ENCODE results near the gene ACADSB. TPM values are rescaled to one million over a fixed set of nuclear protein-coding genes. Genes with fewer than 3 reads are reported as not detected.

ACADSB gene
- polyA plus RNA-seq, 3 donors, result 3.9 to 14.7 (median 7.5) TPM

- Histone ChIP-seq H3K79me2 (ENCODE audit: insufficient read depth, low read length) (no peaks in the 10 kb centered on the region), H3K36me3 (replicated peaks in 1 of 2; ENCODE audit: control insufficient read depth in 1 of 2, insufficient read depth in 2 of 2, low read length in 2 of 2) (no peaks in the 10 kb centered on the region), H3K4me1 (ENCODE audit: control insufficient read depth in 1 of 2, insufficient read depth in 2 of 2, low read length in 2 of 2) (no peaks in the 10 kb centered on the region), H4K20me1 (ENCODE audit: insufficient read depth, low read length) (no peaks in the 10 kb centered on the region), H3K9me3 (replicated peaks in 1 of 2; ENCODE audit: control insufficient read depth in 1 of 2, insufficient read depth in 1 of 2, low read length in 2 of 2) (no peaks in the 10 kb centered on the region), H3K27me3 (ENCODE audit: control insufficient read depth in 2 of 2, insufficient read depth in 2 of 2, low read length in 2 of 2) (no peaks in the 10 kb centered on the region), H3K9ac (ENCODE audit: insufficient read depth, low read length, poor library complexity, severe bottlenecking) (no peak overlapping the region), H3K4me2 (replicated peaks; ENCODE audit: extremely low read depth, low read length, poor library complexity, severe bottlenecking) (no peak overlapping the region), H2AFZ (ENCODE audit: insufficient read depth, low read depth, low read length, poor library complexity, severe bottlenecking) (no peak overlapping the region), H3K27ac (ENCODE audit: low read depth in 1 of 2, low read length in 2 of 2) (no peak overlapping the region), H3K4me3 (replicated peaks in 1 of 3; ENCODE audit: low read depth in 2 of 3, low read length in 3 of 3) (no peak overlapping the region)
- TF ChIP-seq CTCF (IDR thresholded peaks at IDR 0.05), result no peak
- Mint-ChIP-seq H3K4me3 (no peak overlapping the region), H3K27ac (no peak overlapping the region), H3K4me1 (no peaks in the 10 kb centered on the region), H3K27me3 (ENCODE audit: low read depth in 3 of 3) (no peaks in the 10 kb centered on the region), H3K36me3 (no peaks in the 10 kb centered on the region), H3K9me3 (no peaks in the 10 kb centered on the region)
- DNase-seq, result no peak
- intact Hi-C loops (cut with micrococcal nuclease), result no loop called here
Measured at GRCh38 chr10:123027861-123028260, 19.1 kb downstream of the ACADSB start.

GRCh38 chr10:123031124-123031523 lies 22.3 kb downstream of the ACADSB start:
- H3K27me3 Mint-ChIP-seq (ENCODE audit: low read depth in 3 of 3), result no peaks in the 10 kb centered on the region
- H3K4me1 ChIP-seq (ENCODE audit: control insufficient read depth in 1 of 2, insufficient read depth in 2 of 2, low read length in 2 of 2), result no peaks in the 10 kb centered on the region
- TF ChIP-seq CTCF (IDR thresholded peaks at IDR 0.05), result no peak
- H2AFZ ChIP-seq (ENCODE audit: insufficient read depth, low read depth, low read length, poor library complexity, severe bottlenecking), result no peak overlapping the region
- peaks cover 12 to 14% of the 10 kb centered on the region in 2 donors for H3K36me3 Mint-ChIP-seq
- no peaks in the 10 kb centered on the region for H3K9me3 Mint-ChIP-seq
- intact Hi-C loops (cut with micrococcal nuclease), result no loop called here
- no peak for DNase-seq
- no peak overlapping the region for H3K4me3 Mint-ChIP-seq
- WGBS (ENCODE audit: insufficient coverage), result no CpG with 5 or more reads among the region's 1 CpG
- no peaks in the 10 kb centered on the region for H3K4me1 Mint-ChIP-seq
- H3K9ac ChIP-seq (ENCODE audit: insufficient read depth, low read length, poor library complexity, severe bottlenecking), result no peak overlapping the region
- H3K27ac Mint-ChIP-seq, result no peak overlapping the region
- no peaks in the 10 kb centered on the region for H3K9me3 ChIP-seq (replicated peaks in 1 of 2; ENCODE audit: control insufficient read depth in 1 of 2, insufficient read depth in 1 of 2, low read length in 2 of 2)
- no peaks in the 10 kb centered on the region for H4K20me1 ChIP-seq (ENCODE audit: insufficient read depth, low read length)
- H3K27me3 ChIP-seq (ENCODE audit: control insufficient read depth in 2 of 2, insufficient read depth in 2 of 2, low read length in 2 of 2), result no peaks in the 10 kb centered on the region
- no peak overlapping the region for H3K27ac ChIP-seq (ENCODE audit: low read depth in 1 of 2, low read length in 2 of 2)
- H3K36me3 ChIP-seq (replicated peaks in 1 of 2; ENCODE audit: control insufficient read depth in 1 of 2, insufficient read depth in 2 of 2, low read length in 2 of 2), result no peaks in the 10 kb centered on the region
- H3K4me2 ChIP-seq (replicated peaks; ENCODE audit: extremely low read depth, low read length, poor library complexity, severe bottlenecking), result no peak overlapping the region
- no peak overlapping the region for H3K4me3 ChIP-seq (replicated peaks in 1 of 3; ENCODE audit: low read depth in 2 of 3, low read length in 3 of 3)
- H3K79me2 ChIP-seq (ENCODE audit: insufficient read depth, low read length), result no peaks in the 10 kb centered on the region

Data from CD14-positive monocyte (primary cell).